Neural cell (in vitro differentiated cells): ENCODE measurements around the gene ZC4H2. TPM values are rescaled to one million over a fixed set of nuclear protein-coding genes. Genes with fewer than 3 reads are reported as not detected.

Experiments
- H2AFZ ChIP-seq: fragments of 200-600, 300-800 bp; sonication (generic), shearing (Covaris generic); 2 replicates; pipeline ENCODE4 v1.6.0; 2014; ENCODE audit warnings: low read depth, mild to moderate bottlenecking, antibody characterized with exemption, low read length, moderate library complexity
- H3F3A ChIP-seq: fragments of 200-600 bp; shearing (Covaris generic); 2 replicates; pipeline ENCODE4 v1.6.1; 2016; ENCODE audit warnings: mild to moderate bottlenecking, moderate library complexity, mixed read lengths, antibody characterized with exemption, low read length; ENCODE audit not compliant: insufficient read depth, poor library complexity, severe bottlenecking
- H3K27ac ChIP-seq: fragments of 200-600, 300-800 bp; sonication (generic), shearing (Covaris generic); 2 replicates; pipeline ENCODE4 v1.5.1; 2014; ENCODE audit warnings: mild to moderate bottlenecking, low read length, moderate library complexity
- H3K27me3 ChIP-seq: fragments of 300-800, 200-600 bp; sonication (generic), shearing (Covaris generic); 2 replicates; pipeline ENCODE4 v1.6.0; 2014; ENCODE audit warnings: mild to moderate bottlenecking, low read depth, low read length, moderate library complexity; ENCODE audit not compliant: insufficient read depth
- H3K36me3 ChIP-seq: fragments of 300-800, 200-600 bp; sonication (generic), shearing (Covaris generic); 2 replicates; pipeline ENCODE4 v1.5.1; 2014; ENCODE audit warnings: mild to moderate bottlenecking, antibody characterized with exemption, low read length, moderate library complexity; ENCODE audit not compliant: insufficient read depth
- H3K4me2 ChIP-seq: fragments of 300-800, 200-600 bp; sonication (generic), shearing (Covaris generic); 2 replicates; pipeline ENCODE4 v1.6.0; 2014; ENCODE audit warnings: mild to moderate bottlenecking, low read length
- H3K4me3 ChIP-seq: fragments of 300-800, 200-600 bp; sonication (generic), shearing (Covaris generic); 2 replicates; pipeline ENCODE4 v1.5.1; 2014; ENCODE audit warnings: mild to moderate bottlenecking, low read length, moderate library complexity
- H3K79me2 ChIP-seq: fragments of 200-600 bp; shearing (Covaris generic); replicated peaks from 2 replicates; pipeline ENCODE4 v1.6.0; 2014; ENCODE audit warnings: mild to moderate bottlenecking, low read length, moderate library complexity; ENCODE audit not compliant: insufficient read depth
- H3K9ac ChIP-seq: fragments of 300-800, 200-600 bp; sonication (generic), shearing (Covaris generic); 2 replicates; pipeline ENCODE4 v1.6.1; 2016; ENCODE audit warnings: mild to moderate bottlenecking, low read length, mixed read lengths
- H3K9me2 ChIP-seq: fragments of 200-600 bp; shearing (Covaris generic); 2 replicates; pipeline ENCODE4 v1.6.1; 2016; ENCODE audit warnings: mild to moderate bottlenecking, low read length, mixed read lengths; ENCODE audit not compliant: insufficient read depth
- H3K9me3 ChIP-seq: fragments of 200-600, 300-800 bp; sonication (generic), shearing (Covaris generic); 2 replicates; pipeline ENCODE4 v1.6.1; 2016; ENCODE audit warnings: mild to moderate bottlenecking, mixed run types, low read length, moderate library complexity, mixed read lengths
- H4K20me1 ChIP-seq: fragments of 200-600 bp; shearing (Covaris generic); 2 replicates; pipeline ENCODE4 v1.6.1; 2016; ENCODE audit warnings: mild to moderate bottlenecking, mixed run types; ENCODE audit not compliant: insufficient read depth
- CTCF ChIP-seq: fragments of 450-650 bp; IDR thresholded peaks from 2 replicates; pipeline ENCODE4 v1.5.1; 2014; ENCODE audit warnings: antibody characterized with exemption, mild to moderate bottlenecking, moderate library complexity; ENCODE audit not compliant: poor library complexity, severe bottlenecking
- EP300 ChIP-seq: fragments of 450-650 bp; conservative IDR thresholded peaks from 2 replicates; pipeline ENCODE4 v1.6.1; 2014; ENCODE audit warnings: antibody characterized with exemption, mild to moderate bottlenecking, moderate library complexity; ENCODE audit not compliant: poor library complexity, severe bottlenecking
- EZH2 ChIP-seq: fragments of 200-600, 300-800 bp; shearing (Covaris generic), sonication (generic); IDR thresholded peaks from 2 replicates; pipeline ENCODE4 v1.6.1; 2014; ENCODE audit warnings: antibody characterized with exemption, low read length, borderline replicate concordance, mild to moderate bottlenecking; ENCODE audit not compliant: insufficient read depth, poor library complexity, severe bottlenecking
- MXI1 ChIP-seq: fragments of 450-650 bp; conservative IDR thresholded peaks from 2 replicates; pipeline ENCODE4 v1.6.1; 2014; ENCODE audit warnings: antibody characterized with exemption, mild to moderate bottlenecking; ENCODE audit not compliant: poor library complexity, severe bottlenecking
- POLR2AphosphoS5 ChIP-seq: IDR thresholded peaks from 2 replicates; pipeline ENCODE4 v1.6.1; 2012
- RAD21 ChIP-seq: fragments of 450-650 bp; conservative IDR thresholded peaks from 2 replicates; pipeline ENCODE4 v1.6.1; 2014; ENCODE audit warnings: antibody characterized with exemption, mild to moderate bottlenecking, moderate library complexity
- SMC3 ChIP-seq: fragments of 450-650 bp; conservative IDR thresholded peaks from 2 replicates; pipeline ENCODE4 v1.6.1; 2014; ENCODE audit warnings: antibody characterized with exemption, mild to moderate bottlenecking, moderate library complexity; ENCODE audit not compliant: poor library complexity
- TAF1 ChIP-seq: IDR thresholded peaks from 2 replicates; pipeline ENCODE4 v1.6.1; 2012; ENCODE audit warnings: low read depth
- polyA plus RNA-seq: library from polyadenylated mRNA; depleted of rRNA; stranded (reverse); fragments of >200 nt; gene quantifications from 2 replicates; pipeline ENCODE4 v1.2.3, GENCODE V29; 2014
- TF ChIP-seq, protein P1 (sequence below): IDR thresholded peaks from 2 replicates; pipeline ENCODE4 v1.6.1; 2012; ENCODE audit warnings: borderline replicate concordance

ZC4H2 gene
- polyA plus RNA-seq, 1 donor from 2014 or later = 81.4 TPM

DNA sequence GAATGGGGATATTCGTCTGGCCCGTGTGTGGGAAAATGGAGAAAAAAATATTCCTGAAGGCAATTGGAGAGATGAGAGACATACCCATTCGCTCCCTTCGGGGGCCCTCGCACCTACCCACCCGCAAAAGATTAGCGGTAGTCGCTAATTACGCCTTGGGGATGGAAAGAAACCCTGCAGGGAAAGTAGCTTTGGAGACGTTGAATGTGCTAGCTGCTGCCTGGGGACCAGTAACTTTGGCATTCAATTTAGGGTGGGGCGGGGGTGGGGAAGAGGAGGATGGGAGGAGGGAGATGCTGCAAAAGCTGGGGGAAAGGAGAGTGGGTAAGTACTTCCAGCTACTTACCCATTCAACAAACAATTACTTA, 407 bp upstream of the ZC4H2 start:
- Histone ChIP-seq H2AFZ (no peak overlapping the region), H3K4me2 (peak overlapping the region; percentile 35), H3K27me3 (no peaks in the 10 kb centered on the region), H3K4me3 (peak overlapping the region; percentile 78), H3F3A (no peaks in the 10 kb centered on the region), H3K27ac (no peak overlapping the region), H4K20me1 (no peaks in the 10 kb centered on the region), H3K9me3 (no peaks in the 10 kb centered on the region), H3K79me2 (peaks cover 33% of the 10 kb centered on the region), H3K36me3 (no peaks in the 10 kb centered on the region), H3K9ac (peak overlapping the region; percentile 73), H3K9me2 (no peaks in the 10 kb centered on the region)
- no peak for TF ChIP-seq EP300
- no peak for TF ChIP-seq CTCF
- no peak for TF ChIP-seq TAF1
- TF ChIP-seq MXI1 = no peak
- no peak for TF ChIP-seq SMC3
- no peak for TF ChIP-seq EZH2
- TF ChIP-seq, protein P1, sequence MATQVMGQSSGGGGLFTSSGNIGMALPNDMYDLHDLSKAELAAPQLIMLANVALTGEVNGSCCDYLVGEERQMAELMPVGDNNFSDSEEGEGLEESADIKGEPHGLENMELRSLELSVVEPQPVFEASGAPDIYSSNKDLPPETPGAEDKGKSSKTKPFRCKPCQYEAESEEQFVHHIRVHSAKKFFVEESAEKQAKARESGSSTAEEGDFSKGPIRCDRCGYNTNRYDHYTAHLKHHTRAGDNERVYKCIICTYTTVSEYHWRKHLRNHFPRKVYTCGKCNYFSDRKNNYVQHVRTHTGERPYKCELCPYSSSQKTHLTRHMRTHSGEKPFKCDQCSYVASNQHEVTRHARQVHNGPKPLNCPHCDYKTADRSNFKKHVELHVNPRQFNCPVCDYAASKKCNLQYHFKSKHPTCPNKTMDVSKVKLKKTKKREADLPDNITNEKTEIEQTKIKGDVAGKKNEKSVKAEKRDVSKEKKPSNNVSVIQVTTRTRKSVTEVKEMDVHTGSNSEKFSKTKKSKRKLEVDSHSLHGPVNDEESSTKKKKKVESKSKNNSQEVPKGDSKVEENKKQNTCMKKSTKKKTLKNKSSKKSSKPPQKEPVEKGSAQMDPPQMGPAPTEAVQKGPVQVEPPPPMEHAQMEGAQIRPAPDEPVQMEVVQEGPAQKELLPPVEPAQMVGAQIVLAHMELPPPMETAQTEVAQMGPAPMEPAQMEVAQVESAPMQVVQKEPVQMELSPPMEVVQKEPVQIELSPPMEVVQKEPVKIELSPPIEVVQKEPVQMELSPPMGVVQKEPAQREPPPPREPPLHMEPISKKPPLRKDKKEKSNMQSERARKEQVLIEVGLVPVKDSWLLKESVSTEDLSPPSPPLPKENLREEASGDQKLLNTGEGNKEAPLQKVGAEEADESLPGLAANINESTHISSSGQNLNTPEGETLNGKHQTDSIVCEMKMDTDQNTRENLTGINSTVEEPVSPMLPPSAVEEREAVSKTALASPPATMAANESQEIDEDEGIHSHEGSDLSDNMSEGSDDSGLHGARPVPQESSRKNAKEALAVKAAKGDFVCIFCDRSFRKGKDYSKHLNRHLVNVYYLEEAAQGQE = no peak
- TF ChIP-seq POLR2AphosphoS5 = no peak
- no peak for TF ChIP-seq RAD21

DNA sequence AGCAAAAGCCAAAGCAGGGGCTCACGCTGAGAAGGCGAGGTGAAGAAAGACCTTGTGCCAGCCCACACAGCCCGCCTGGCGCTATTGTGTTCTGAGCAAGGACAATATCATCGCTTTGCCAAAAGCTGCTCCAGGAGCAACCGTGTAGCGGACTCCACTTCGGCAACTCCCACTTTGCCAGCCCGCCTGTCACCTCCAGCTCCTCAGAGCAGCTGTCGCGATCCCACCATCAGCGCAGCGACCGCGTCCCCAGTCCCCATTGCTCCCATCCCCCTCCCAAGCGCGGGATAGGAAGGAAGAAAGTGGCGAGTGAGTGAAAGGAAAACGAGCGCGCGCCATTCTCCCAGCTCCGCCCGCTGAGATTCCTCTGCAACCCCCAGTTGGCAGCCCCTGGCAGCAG, 759 bp downstream of the ZC4H2 start:
- no peaks in the 10 kb centered on the region for H4K20me1 ChIP-seq
- H3K27ac ChIP-seq = peak overlapping the region; percentile 86
- H3F3A ChIP-seq = no peaks in the 10 kb centered on the region
- TF ChIP-seq CTCF (peak; percentile 14), POLR2AphosphoS5 (peak; percentile 5), TAF1 (peak; percentile 60), MXI1 (no peak)
- TF ChIP-seq, protein P1 = peak; percentile 16
- H3K4me2 ChIP-seq = no peak overlapping the region
- H3K4me3 ChIP-seq = peak overlapping the region; percentile 78
- peak overlapping the region; percentile 33 for H2AFZ ChIP-seq
- H3K36me3 ChIP-seq = no peaks in the 10 kb centered on the region
- no peaks in the 10 kb centered on the region for H3K9me3 ChIP-seq
- no peaks in the 10 kb centered on the region for H3K9me2 ChIP-seq
- H3K79me2 ChIP-seq = peaks cover 45% of the 10 kb centered on the region
- peak overlapping the region; percentile 73 for H3K9ac ChIP-seq
- no peaks in the 10 kb centered on the region for H3K27me3 ChIP-seq
